AG04450 (cell line): ENCODE data around the gene PTX3. TPM values are rescaled to one million over a fixed set of nuclear protein-coding genes. Genes with fewer than 3 reads are reported as not detected.

Source experiments
- CTCF ChIA-PET: fragments of 300-600, 350-600 bp; formaldehyde crosslinking; extraction: SDS; loops from one replicate; lab custom pipeline; 2022; ENCODE audit warnings: antibody characterized with exemption, inconsistent platforms; lab: Charles Lee
- POLR2A ChIA-PET: fragments of 350-600 bp; formaldehyde crosslinking; extraction: SDS; loops from one replicate; lab custom pipeline; 2021; ENCODE audit warnings: antibody characterized with exemption, inconsistent platforms; lab: Yijun Ruan, JAX
- DNase-seq: peaks from one replicate; pipeline ENCODE4 v3.0.0-alpha.2; 2011; ENCODE audit warnings: low read depth, low spot score
- H3K27ac ChIP-seq: one replicate; pipeline ENCODE4 v1.5.1; 2012; ENCODE audit warnings: low read depth, low read length, control low read depth
- H3K27me3 ChIP-seq: one replicate; pipeline ENCODE4 v1.6.0; 2012; ENCODE audit warnings: low read length; ENCODE audit not compliant: control insufficient read depth, insufficient read depth
- H3K4me3 ChIP-seq: 2 replicates; pipeline ENCODE4 v1.5.1; 2011; ENCODE audit warnings: mild to moderate bottlenecking, low read depth, low read length, control low read depth
- H3K9me3 ChIP-seq: 2 replicates; pipeline ENCODE4 v1.5.1; 2012; ENCODE audit warnings: low read length; ENCODE audit not compliant: control insufficient read depth, insufficient read depth
- polyA plus RNA-seq: library from polyadenylated mRNA; depleted of rRNA; stranded (reverse); fragments of >200 nt; gene quantifications from 2 replicates; pipeline ENCODE4 v1.2.3, GENCODE V29; 2011
- TF ChIP-seq, protein P1 (sequence below): IDR thresholded peaks from 2 replicates; pipeline ENCODE4 v1.5.1; 2011; ENCODE audit warnings: low read depth, low read length, control low read depth, inconsistent platforms

Gene PTX3
- polyA plus RNA-seq, 1 experiment = 235 TPM

DNA sequence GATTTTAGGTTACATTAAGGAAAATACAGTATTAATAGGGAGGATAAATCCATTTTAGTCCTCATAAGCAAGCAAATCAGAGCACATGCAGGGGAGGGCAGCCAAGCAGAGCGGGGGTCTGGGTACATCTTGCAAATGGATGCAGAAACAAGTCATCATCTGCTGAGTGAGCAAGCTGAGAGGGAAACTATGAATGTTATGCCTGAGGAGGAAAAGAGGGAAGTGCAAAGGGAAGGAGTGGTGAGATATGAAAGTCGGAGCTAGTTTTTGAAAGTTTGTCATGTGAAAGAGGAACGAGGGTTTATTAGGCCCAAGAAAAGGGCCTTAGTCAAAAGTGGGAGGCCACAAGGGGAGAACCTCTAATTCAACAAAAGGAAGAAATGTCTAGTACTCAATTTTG is 15.4 kb downstream of the PTX3 start:
- no peaks in the 10 kb centered on the region for H3K9me3 ChIP-seq
- no peak for DNase-seq
- POLR2A ChIA-PET = no interaction called here
- H3K4me3 ChIP-seq = no peak overlapping the region
- TF ChIP-seq, protein P1, sequence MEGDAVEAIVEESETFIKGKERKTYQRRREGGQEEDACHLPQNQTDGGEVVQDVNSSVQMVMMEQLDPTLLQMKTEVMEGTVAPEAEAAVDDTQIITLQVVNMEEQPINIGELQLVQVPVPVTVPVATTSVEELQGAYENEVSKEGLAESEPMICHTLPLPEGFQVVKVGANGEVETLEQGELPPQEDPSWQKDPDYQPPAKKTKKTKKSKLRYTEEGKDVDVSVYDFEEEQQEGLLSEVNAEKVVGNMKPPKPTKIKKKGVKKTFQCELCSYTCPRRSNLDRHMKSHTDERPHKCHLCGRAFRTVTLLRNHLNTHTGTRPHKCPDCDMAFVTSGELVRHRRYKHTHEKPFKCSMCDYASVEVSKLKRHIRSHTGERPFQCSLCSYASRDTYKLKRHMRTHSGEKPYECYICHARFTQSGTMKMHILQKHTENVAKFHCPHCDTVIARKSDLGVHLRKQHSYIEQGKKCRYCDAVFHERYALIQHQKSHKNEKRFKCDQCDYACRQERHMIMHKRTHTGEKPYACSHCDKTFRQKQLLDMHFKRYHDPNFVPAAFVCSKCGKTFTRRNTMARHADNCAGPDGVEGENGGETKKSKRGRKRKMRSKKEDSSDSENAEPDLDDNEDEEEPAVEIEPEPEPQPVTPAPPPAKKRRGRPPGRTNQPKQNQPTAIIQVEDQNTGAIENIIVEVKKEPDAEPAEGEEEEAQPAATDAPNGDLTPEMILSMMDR = no peak
- H3K27ac ChIP-seq = no peak overlapping the region
- CTCF ChIA-PET = no interaction called here
- H3K27me3 ChIP-seq = no peaks in the 10 kb centered on the region

DNA sequence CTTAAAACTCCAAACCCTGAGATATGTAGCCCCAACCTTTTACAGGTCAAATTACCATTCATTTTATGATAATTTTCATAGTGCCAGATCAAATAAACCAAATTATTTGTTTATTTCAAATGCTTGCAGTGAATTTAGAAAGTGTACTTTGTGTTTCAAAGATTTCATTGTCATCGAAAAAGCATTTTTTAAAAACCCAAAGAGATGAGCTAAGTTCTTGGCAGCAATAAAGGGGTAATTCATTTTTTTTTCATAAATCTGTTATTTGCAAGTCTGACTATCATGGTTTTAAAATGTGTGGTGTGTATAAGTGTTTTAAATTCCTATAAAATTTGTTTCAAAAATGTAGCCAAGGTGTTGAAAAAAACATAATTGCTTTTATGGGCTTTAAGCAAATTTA is 17.2 kb downstream of the PTX3 start:
- ChIA-PET POLR2A (no interaction called here), CTCF (no interaction called here)
- Histone ChIP-seq H3K27ac (no peak overlapping the region), H3K27me3 (no peaks in the 10 kb centered on the region), H3K4me3 (no peak overlapping the region), H3K9me3 (no peaks in the 10 kb centered on the region)
- DNase-seq = no peak
- TF ChIP-seq, protein P1 = no peak

DNA sequence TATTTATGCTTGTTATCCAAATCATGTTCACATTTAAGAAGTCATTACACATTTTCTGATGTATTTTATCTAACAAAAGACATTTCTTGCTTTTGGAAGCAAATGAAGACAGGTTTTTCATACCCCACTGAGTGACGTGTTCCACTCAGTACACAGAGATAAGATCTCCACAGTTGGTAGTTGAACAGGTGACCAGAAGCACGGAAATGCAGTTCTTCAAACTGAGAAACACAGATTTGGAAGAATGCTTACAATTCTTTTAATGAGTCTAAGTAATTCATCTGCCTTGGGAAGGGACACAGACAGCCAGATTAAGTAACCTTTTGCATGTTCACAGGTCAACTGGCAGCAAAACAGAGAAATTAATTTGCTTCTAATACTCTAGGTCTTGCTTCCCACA is 23.1 kb downstream of the PTX3 start:
- DNase-seq = no peak
- H3K4me3 ChIP-seq = peak overlapping the region; percentile 4; the same call in 1 of the 2 replicates
- peak overlapping the region; percentile 77 for H3K27ac ChIP-seq
- H3K27me3 ChIP-seq = no peaks in the 10 kb centered on the region
- CTCF ChIA-PET = no interaction called here
- TF ChIP-seq, protein P1 = no peak
- POLR2A ChIA-PET = no interaction called here
- no peaks in the 10 kb centered on the region for H3K9me3 ChIP-seq

DNA sequence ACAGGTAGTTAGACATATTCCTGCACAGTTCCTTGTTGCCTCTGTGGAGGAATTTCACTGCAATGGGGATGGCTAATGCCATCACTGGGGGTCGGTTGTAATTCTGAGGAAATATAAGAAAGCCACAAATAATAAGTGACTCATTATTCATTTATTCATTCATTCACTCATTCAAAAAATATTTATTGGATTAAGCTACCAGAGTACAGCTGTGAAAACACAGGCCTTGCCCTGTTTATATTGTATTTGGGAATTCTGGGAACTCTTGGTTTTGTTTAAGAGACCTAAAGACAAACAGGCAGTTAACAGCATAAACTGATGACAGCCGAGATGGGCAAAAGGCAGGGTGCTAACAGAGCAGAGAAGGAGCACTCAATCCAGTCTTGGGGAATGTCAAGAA is 23.6 kb downstream of the PTX3 start:
- no peaks in the 10 kb centered on the region for H3K27me3 ChIP-seq
- no peaks in the 10 kb centered on the region for H3K9me3 ChIP-seq
- H3K4me3 ChIP-seq = peak overlapping the region; percentile 27
- DNase-seq = peak; percentile 74
- H3K27ac ChIP-seq = peak overlapping the region; percentile 80
- ChIA-PET CTCF (interaction anchor here (0.9 kb wide), 1 partner anchor 33 kb away, joined by 3 read pairs; no protein-coding TSS in a partner anchor), POLR2A (no interaction called here)
- TF ChIP-seq, protein P1 = no peak

DNA sequence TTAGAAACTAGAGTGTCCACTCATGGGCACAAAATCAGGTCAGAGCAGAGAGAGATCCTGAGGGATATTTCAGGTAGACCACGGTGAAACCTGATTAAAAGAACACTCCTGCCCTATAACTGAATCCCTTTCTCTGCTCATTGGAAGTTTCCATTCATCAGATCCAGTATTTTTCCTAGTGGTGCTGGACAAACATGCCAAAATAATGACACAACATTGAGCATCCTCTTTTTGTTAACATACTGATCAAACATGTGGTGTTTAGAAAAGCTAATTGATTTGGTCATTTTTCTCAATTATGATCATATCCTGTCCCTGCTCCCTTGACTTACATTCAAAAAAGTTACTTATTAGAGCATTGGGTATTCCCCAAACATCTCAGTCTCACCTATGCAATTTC is 27.2 kb downstream of the PTX3 start:
- Histone ChIP-seq H3K4me3 (no peak overlapping the region), H3K27ac (peak overlapping the region; percentile 47), H3K9me3 (no peaks in the 10 kb centered on the region), H3K27me3 (no peaks in the 10 kb centered on the region)
- no peak for DNase-seq
- TF ChIP-seq, protein P1 = no peak
- ChIA-PET POLR2A (no interaction called here), CTCF (interaction anchor here (1.5 to 2.2 kb wide), 3 partner anchors 16 to 69 kb away, joined by 4 to 10 read pairs (median 7); no protein-coding TSS in a partner anchor)
